RWPE1 (cell line): Measurements from ENCODE around the gene MINK1.

Experiments used
- CTCF ChIA-PET: fragments of 350-600 bp; sonication (Branson Sonifier 250); formaldehyde crosslinking; extraction: SDS; loops from one replicate; lab custom pipeline; 2021; lab: Yijun Ruan, JAX
- POLR2A ChIA-PET: fragments of 400-600 bp; formaldehyde crosslinking; extraction: SDS; loops from one replicate; lab custom pipeline; 2020; ENCODE audit warnings: antibody characterized with exemption; ENCODE audit not compliant: low non-redundant PET; lab: Yijun Ruan, JAX
- DNase-seq: peaks from one replicate; pipeline ENCODE4 v3.0.0; 2012; ENCODE audit warnings: low spot score
- H3K27ac ChIP-seq: fragments of 450-650 bp; 2 replicates; pipeline ENCODE4 v1.5.1; 2017
- TF ChIP-seq, protein P1 (sequence below): fragments of 450-650 bp; conservative IDR thresholded peaks from 2 replicates; pipeline ENCODE4 v1.5.1; 2017; ENCODE audit warnings: low read depth, mild to moderate bottlenecking

Gene MINK1

GRCh38 chr17:4849011-4849536 lies 15.9 kb downstream of the MINK1 start:
- TF ChIP-seq, protein P1, sequence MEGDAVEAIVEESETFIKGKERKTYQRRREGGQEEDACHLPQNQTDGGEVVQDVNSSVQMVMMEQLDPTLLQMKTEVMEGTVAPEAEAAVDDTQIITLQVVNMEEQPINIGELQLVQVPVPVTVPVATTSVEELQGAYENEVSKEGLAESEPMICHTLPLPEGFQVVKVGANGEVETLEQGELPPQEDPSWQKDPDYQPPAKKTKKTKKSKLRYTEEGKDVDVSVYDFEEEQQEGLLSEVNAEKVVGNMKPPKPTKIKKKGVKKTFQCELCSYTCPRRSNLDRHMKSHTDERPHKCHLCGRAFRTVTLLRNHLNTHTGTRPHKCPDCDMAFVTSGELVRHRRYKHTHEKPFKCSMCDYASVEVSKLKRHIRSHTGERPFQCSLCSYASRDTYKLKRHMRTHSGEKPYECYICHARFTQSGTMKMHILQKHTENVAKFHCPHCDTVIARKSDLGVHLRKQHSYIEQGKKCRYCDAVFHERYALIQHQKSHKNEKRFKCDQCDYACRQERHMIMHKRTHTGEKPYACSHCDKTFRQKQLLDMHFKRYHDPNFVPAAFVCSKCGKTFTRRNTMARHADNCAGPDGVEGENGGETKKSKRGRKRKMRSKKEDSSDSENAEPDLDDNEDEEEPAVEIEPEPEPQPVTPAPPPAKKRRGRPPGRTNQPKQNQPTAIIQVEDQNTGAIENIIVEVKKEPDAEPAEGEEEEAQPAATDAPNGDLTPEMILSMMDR = no peak
- ChIA-PET POLR2A (interaction anchor here (0.6 kb wide), 2 partner anchors 10 to 23 kb away, joined by 3 read pairs; no protein-coding TSS in a partner anchor), CTCF (interaction anchor here (0.6 kb wide), 1 partner anchor 196 kb away, joined by 3 read pairs; no protein-coding TSS in a partner anchor)
- DNase-seq = peak; percentile 84
- peak overlapping the region; percentile 99 for H3K27ac ChIP-seq

- TF ChIP-seq, protein P1 = no peak
- ChIA-PET CTCF (interaction anchor here (0.6 to 0.8 kb wide), 3 partner anchors 28 to 140 kb away, joined by 3 to 4 read pairs (median 3); no protein-coding TSS in a partner anchor), POLR2A (interaction anchor here (0.6 kb wide), 1 partner anchor 60 kb away, joined by 6 read pairs; no protein-coding TSS in a partner anchor)
- H3K27ac ChIP-seq = peak overlapping the region; percentile 99
- peak; percentile 88 for DNase-seq
These were observed 17.1 kb downstream of the MINK1 start for GRCh38 chr17:4850246-4850645.

GRCh38 chr17:4851084-4851483 lies 17.9 kb downstream of the MINK1 start:
- POLR2A ChIA-PET = no interaction called here
- CTCF ChIA-PET = interaction anchor here (0.8 kb wide), 1 partner anchor 61 kb away, joined by 3 read pairs; no protein-coding TSS in a partner anchor
- TF ChIP-seq, protein P1 = no peak

GRCh38 chr17:4852567-4853207 lies 19.5 kb downstream of the MINK1 start:
- no peak for DNase-seq
- peak overlapping the region; percentile 99 for H3K27ac ChIP-seq
- TF ChIP-seq, protein P1 = no peak
- POLR2A ChIA-PET = interaction anchor here (0.6 kb wide), 1 partner anchor 44 kb away, joined by 4 read pairs; no protein-coding TSS in a partner anchor
- CTCF ChIA-PET = no interaction called here

More at GRCh38 chr17:4851084-4851483, 17.9 kb downstream of the MINK1 start:
- DNase-seq = no peak
- peak overlapping the region; percentile 99 for H3K27ac ChIP-seq

GRCh38 chr17:4853208-4853671 lies 20.1 kb downstream of the MINK1 start:
- ChIA-PET POLR2A (no interaction called here), CTCF (interaction anchor here (0.6 to 0.7 kb wide), 2 partner anchors 8 to 57 kb away, joined by 3 to 8 read pairs; no protein-coding TSS in a partner anchor)
- peak overlapping the region; percentile 99 for H3K27ac ChIP-seq
- DNase-seq = no peak
- TF ChIP-seq, protein P1 = no peak

DNA sequence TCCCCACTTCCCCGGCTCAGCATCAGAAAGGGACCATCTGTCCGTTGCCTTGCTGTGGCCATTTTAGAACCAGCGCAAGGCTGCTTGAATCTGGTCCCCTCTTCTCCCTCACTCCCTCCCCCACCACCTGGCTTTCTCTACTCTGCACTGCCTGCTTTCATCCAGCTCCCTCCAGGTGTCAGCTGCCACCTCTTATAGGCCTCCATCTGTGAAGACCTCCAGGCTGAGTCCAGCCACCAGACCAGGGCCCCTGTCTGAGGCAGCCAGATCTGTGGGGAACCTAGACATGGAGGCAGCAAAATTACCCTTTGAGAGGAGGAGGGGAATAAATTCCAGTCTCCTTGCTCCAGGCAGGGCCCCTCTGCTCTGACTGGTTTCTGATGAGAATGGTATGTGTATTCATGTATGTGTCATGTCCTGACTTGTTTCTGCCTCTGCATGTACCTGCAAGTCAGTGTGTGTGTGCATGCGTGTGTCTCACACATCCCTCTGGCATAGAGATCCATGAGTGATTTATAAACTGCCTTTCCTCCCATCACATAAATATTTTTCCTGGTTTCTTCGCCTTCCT lies 21.1 kb downstream of the MINK1 start:
- H3K27ac ChIP-seq = peak overlapping the region; percentile 99
- DNase-seq = peak; percentile 88
- TF ChIP-seq, protein P1 = no peak
- ChIA-PET CTCF (no interaction called here), POLR2A (no interaction called here)
